A549 (cell line): ENCODE measurements around the gene SAMD10. TPM values are rescaled to one million over a fixed set of nuclear protein-coding genes. Genes with fewer than 3 reads are reported as not detected.

Experiments
- ATAC-seq, 2 experiments: fragments of 200-7000 bp in 1 of 2; fragments of >200 bp in 1 of 2; cut with Nextera tagmentation in 1 of 2; cut with Tn5 transposase in 1 of 2; 3 replicates each; pipeline versions ENCODE4 v1.8.0 to v1.9.1; 2018 to 2020; ENCODE audit warnings: mild to moderate bottlenecking in 1 of 2, moderate library complexity in 1 of 2
- CTCF ChIA-PET: fragments of 300-600 bp; sonication (Branson Sonifier 250); formaldehyde crosslinking; extraction: SDS; loops from one replicate; lab custom pipeline; 2021; ENCODE audit warnings: antibody characterized with exemption, inconsistent platforms; lab: Yijun Ruan, JAX
- POLR2A ChIA-PET: fragments of 350-600 bp; formaldehyde crosslinking; extraction: SDS; loops from one replicate; lab custom pipeline; 2021; ENCODE audit warnings: antibody characterized with exemption, inconsistent platforms; lab: Yijun Ruan, JAX
- DNase-seq, 2 experiments: peaks; one replicate each; pipeline versions ENCODE4 v3.0.0 to v3.0.0-alpha.2; 2011 to 2016; ENCODE audit warnings: low read depth in 1 of 2, low spot score in 1 of 2
- FAIRE-seq: peaks from 2 replicates; lab custom pipeline; 2011; peaks lifted over from hg19 to GRCh38; lab: Jason Lieb, UNC
- H3K27ac ChIP-seq, 2 experiments: fragments of >200 bp; sonication (Bioruptor Twin); formaldehyde crosslinking; 3 replicates each; pipeline ENCODE4 v1.5.1; 2016 to 2017
- H3K4me1 ChIP-seq: fragments of >200 bp; sonication (Bioruptor Twin); formaldehyde crosslinking; 3 replicates; pipeline ENCODE4 v1.6.1; 2016
- H3K4me2 ChIP-seq: fragments of >200 bp; sonication (Bioruptor Twin); formaldehyde crosslinking; 3 replicates; pipeline ENCODE4 v1.6.1; 2016
- H3K4me3 ChIP-seq: fragments of >200 bp; sonication (Bioruptor Twin); formaldehyde crosslinking; 3 replicates; pipeline ENCODE4 v1.5.1; 2016
- H3K9me3 ChIP-seq: fragments of >200 bp; sonication (Bioruptor Twin); formaldehyde crosslinking; 3 replicates; pipeline ENCODE4 v1.6.1; 2016
- BHLHE40 ChIP-seq: IDR thresholded peaks from 2 replicates; pipeline ENCODE4 v1.6.1; 2012; ENCODE audit warnings: low read depth, low read length, inconsistent platforms
- CBX8 ChIP-seq: fragments of 200-600 bp; sonication (generic); IDR thresholded peaks from 2 replicates; pipeline ENCODE4 v1.6.1; 2016
- FOSL2 ChIP-seq, 2 experiments: fragments of 450-650 bp in 1 of 2; fragments of >200 bp in 1 of 2; sonication (Bioruptor Twin) in 1 of 2; formaldehyde crosslinking; IDR thresholded peaks; 2 replicates each; pipeline versions ENCODE4 v1.5.0 to v1.6.1; 2016 to 2020; ENCODE audit warnings: mild to moderate bottlenecking in 1 of 2, moderate library complexity in 1 of 2
- HEYL ChIP-seq: fragments of 250-450 bp; sonication (Bioruptor Pico); IDR thresholded peaks from 2 replicates; pipeline ENCODE4 v1.8.0; 2021; ENCODE audit warnings: mild to moderate bottlenecking, moderate library complexity
- HOXA7 ChIP-seq: fragments of 250-450 bp; sonication (Bioruptor Pico); IDR thresholded peaks from 2 replicates; pipeline ENCODE4 v1.5.0; 2020; ENCODE audit warnings: mild to moderate bottlenecking, moderate library complexity
- HOXB5 ChIP-seq: fragments of 250-450 bp; sonication (Bioruptor Pico); IDR thresholded peaks from 2 replicates; pipeline ENCODE4 v1.5.0; 2020; ENCODE audit warnings: mild to moderate bottlenecking, moderate library complexity
- JUNB ChIP-seq: fragments of >200 bp; sonication (Bioruptor Twin); formaldehyde crosslinking; IDR thresholded peaks from 2 replicates; pipeline ENCODE4 v1.6.1; 2016
- KDM1A ChIP-seq: fragments of 200-600 bp; sonication (generic); IDR thresholded peaks from 2 replicates; pipeline ENCODE4 v1.6.1; 2016; ENCODE audit warnings: low read depth, mild to moderate bottlenecking
- MAFK ChIP-seq: fragments of 450-650 bp; IDR thresholded peaks from 2 replicates; pipeline ENCODE4 v1.6.1; 2014; ENCODE audit not compliant: partially characterized antibody
- MYC ChIP-seq: IDR thresholded peaks from 2 replicates; pipeline ENCODE4 v1.6.1; 2012; ENCODE audit warnings: mild to moderate bottlenecking, inconsistent platforms, low read length, improper control_type of control experiment, borderline replicate concordance
- NPAS2 ChIP-seq: fragments of 250-450 bp; sonication (Bioruptor Pico); IDR thresholded peaks from 2 replicates; pipeline ENCODE4 v1.8.0; 2022; ENCODE audit warnings: mild to moderate bottlenecking, moderate library complexity, borderline replicate concordance
- RAD21 ChIP-seq, 2 experiments: fragments of >200 bp in 1 of 2; sonication (Bioruptor Twin) in 1 of 2; formaldehyde crosslinking in 1 of 2; IDR thresholded peaks in 1 of 2; conservative IDR thresholded peaks in 1 of 2; 2 replicates in 1 of 2; 3 replicates in 1 of 2; pipeline ENCODE4 v1.6.1; 2012 to 2018; ENCODE audit warnings: inconsistent platforms in 1 of 2
- ZNF302 ChIP-seq: fragments of 250-450 bp; sonication (Bioruptor Pico); IDR thresholded peaks from 2 replicates; pipeline ENCODE4 v1.9.0; 2021; ENCODE audit warnings: inconsistent platforms, mild to moderate bottlenecking, moderate library complexity
- WGBS: methylation state at CpG from one replicate; pipeline ENCODE4 v1.1.6; 2017; ENCODE audit errors: missing lambda C conversion rate; 5-methylcytosine and 5-hydroxymethylcytosine counted together
- polyA plus RNA-seq, 4 experiments: library from polyadenylated mRNA; depleted of rRNA in 3 of 4; stranded (reverse); fragments of >200 nt; fragmentation: RNase III in 1 of 4; extraction: RNeasy Plus Mini Kit Qiagen cat#74134 plus additional on column Dnase treatment in 1 of 4; gene quantifications; 2 replicates in 3 of 4; 3 replicates in 1 of 4; pipeline ENCODE4 v1.2.3, GENCODE V29; 2011 to 2017
- TF ChIP-seq, protein P1 (sequence below): fragments of >200 bp; sonication (Bioruptor Twin); formaldehyde crosslinking; IDR thresholded peaks from 3 replicates; pipeline ENCODE4 v1.6.1; 2016
- TF ChIP-seq, protein P2 (sequence below): fragments of 150-350 bp; IDR thresholded peaks from 2 replicates; pipeline ENCODE4 v1.6.1; 2014; ENCODE audit warnings: low read depth, mild to moderate bottlenecking, low read length

Gene SAMD10
- polyA plus RNA-seq, 2 of the 4 experiments (the other 2 are of a cell fraction), result not detected

DNA sequence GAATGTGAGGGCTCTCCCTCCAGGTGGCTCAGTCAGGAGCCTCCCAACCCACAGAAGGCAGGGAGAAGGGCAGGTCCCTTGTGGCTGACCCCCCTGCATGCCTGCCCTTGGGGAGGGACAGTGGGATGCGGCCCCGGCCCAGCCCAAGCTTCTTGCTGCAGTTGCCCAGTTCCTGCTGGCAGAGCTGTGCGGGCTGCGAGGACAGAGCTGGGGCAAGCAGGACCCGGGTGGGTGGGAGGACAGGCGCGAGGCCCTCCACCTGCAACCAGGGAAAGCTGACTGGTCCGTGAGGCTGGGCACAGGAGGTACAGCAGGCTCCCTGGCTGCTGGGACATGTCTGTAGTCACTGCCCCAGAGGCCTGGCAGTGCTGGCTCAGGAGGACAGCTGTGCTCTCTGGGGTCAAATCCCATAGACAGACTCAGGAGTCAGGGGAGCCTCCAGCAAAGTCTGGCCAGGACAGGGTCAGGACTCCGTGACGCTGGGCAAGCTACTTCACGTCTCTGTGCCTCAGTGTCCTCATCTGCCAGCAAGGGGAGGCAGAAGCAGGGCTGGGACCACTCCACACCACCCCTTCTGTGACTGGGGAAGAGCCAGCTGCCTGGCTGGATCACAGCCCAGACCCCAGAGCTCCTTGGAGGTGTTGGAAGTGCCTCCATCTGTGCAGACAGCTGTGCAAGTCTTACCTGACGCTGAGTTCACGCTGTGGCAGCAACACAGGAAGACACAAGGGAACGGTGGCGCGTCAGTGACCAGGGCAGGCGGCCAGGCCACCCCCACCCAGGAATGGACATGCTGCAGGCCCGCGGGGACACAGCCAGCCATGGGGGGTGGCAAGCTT is 36.3 kb downstream of the SAMD10 start:
- no peak overlapping the region for H3K4me3 ChIP-seq
- POLR2A ChIA-PET, result interaction anchor here (0.7 kb wide), 1 partner anchor 14 kb away, joined by 3 read pairs; no protein-coding TSS in a partner anchor
- no peak overlapping the region for H3K27ac ChIP-seq
- TF ChIP-seq, protein P1, sequence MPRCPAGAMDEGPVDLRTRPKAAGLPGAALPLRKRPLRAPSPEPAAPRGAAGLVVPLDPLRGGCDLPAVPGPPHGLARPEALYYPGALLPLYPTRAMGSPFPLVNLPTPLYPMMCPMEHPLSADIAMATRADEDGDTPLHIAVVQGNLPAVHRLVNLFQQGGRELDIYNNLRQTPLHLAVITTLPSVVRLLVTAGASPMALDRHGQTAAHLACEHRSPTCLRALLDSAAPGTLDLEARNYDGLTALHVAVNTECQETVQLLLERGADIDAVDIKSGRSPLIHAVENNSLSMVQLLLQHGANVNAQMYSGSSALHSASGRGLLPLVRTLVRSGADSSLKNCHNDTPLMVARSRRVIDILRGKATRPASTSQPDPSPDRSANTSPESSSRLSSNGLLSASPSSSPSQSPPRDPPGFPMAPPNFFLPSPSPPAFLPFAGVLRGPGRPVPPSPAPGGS, result no peak
- TF ChIP-seq JUNB (no peak), HOXA7 (CRISPR knock-in tag) (no peak), MYC (no peak)
- ATAC-seq (no peak), FAIRE-seq (no peak), DNase-seq (no peak)
- CTCF ChIA-PET, result interaction anchor here (0.8 to 1.9 kb wide), 7 partner anchors 9 to 405 kb away, joined by 3 to 12 read pairs (median 4); no protein-coding TSS in a partner anchor
- 93% methylated on average over 16 of the region's 19 CpGs for WGBS
- H3K4me2 ChIP-seq, result no peak overlapping the region
- H3K9me3 ChIP-seq, result no peaks in the 10 kb centered on the region
- H3K4me1 ChIP-seq, result peaks cover 5% of the 10 kb centered on the region; the same call in 1 of the 3 replicates

DNA sequence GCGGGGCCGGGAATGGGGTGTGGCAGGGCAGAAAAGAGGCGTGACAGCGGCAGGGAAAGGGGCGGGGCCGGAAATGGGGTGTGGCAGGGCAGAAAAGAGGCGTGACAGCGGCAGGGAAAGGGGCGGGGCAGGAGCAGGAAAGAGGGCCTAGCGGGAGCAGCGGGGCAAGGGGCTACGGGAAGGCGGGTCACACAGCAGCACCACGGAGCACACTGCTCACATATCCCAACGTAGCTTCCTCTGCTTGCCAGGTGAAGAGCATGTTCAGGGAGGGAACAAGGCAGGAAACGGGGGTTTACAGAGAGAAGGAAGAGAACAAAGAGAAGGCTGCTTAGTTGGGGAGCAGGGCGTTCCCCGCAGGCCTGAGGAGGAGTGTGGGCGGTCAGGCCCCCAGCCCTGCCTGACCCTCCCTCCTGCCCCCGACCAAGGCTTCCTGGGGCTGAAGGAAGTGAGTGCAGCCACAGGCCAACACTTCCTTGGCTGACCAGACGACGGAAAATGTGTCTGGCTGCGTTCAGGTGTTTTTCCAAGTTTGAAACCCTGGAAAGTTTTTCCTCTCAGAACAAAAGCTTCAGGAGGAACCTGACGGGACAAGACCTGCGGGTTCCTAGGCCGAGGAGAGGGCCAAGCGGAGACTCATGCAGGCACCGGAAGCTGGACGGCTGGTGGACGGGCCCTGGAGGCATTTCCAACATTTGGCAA is 37.0 kb downstream of the SAMD10 start:
- peaks cover 5% of the 10 kb centered on the region; the same call in 1 of the 3 replicates for H3K4me1 ChIP-seq
- H3K4me3 ChIP-seq, result no peak overlapping the region
- FAIRE-seq, result no peak
- POLR2A ChIA-PET, result no interaction called here
- 76% methylated on average over 26 of the region's 30 CpGs for WGBS
- TF ChIP-seq NPAS2 (no peak), MAFK (no peak), HEYL (no peak), BHLHE40 (no peak), ZNF302 (CRISPR knock-in tag) (no peak)
- TF ChIP-seq, all 56 proteins: peak for 0
- no peaks in the 10 kb centered on the region for H3K9me3 ChIP-seq
- 0 out of 6 replicates have a peak overlapping the region, but pooled peaks of 1 of the 2 experiments have one; percentile 16 for H3K27ac ChIP-seq
- DNase-seq, result peak in 1 of 2 experiments; percentile 52
- peak in 1 of 2 experiments; percentile 6; a peak in 1 of 6 replicates for ATAC-seq
- CTCF ChIA-PET, result interaction anchor here (1.1 to 1.9 kb wide), 4 partner anchors 10 to 404 kb away, joined by 3 to 12 read pairs (median 6); no protein-coding TSS in a partner anchor
- no peak overlapping the region for H3K4me2 ChIP-seq

DNA sequence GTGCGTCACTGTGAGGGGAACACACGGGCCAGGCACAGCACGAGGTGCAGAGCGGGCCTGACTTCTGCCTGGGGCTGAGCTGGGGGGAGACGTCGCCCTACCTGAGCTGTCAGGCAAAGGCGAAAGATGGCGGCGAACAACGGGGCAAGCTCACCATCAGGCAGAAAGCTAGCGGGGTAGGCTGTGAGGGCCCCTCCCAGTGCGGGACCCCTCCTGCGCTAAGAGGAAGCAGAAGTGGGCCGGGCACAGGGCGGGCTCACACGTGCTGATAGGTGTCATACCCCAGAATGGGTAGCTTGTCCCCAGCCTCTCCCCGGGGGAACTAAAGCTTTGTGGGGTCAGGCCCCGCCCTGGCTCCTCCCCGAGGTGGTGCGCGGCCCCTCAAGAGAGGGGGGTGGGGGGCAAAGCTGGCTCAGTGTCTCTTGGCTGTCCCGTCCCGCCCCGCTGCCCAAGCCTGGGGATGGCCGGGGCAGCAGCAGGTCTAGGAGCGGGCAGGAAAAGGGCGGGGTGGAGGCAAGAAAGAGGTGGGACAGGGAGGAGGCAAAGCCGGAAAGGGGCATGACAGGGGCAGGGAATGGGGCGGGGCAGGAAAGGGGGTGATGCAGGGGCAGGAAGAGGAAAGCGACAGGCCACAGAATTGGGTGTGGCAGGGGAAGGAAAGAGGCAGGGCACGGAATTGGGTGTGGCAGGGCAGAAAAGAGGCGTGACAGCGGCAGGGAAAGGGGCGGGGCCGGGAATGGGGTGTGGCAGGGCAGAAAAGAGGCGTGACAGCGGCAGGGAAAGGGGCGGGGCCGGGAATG is 38.0 kb downstream of the SAMD10 start:
- WGBS, result 92% methylated on average over 27 of the region's 39 CpGs
- FAIRE-seq, result no peak
- ChIA-PET POLR2A (no interaction called here), CTCF (no interaction called here)
- H3K4me3 ChIP-seq, result no peak overlapping the region
- H3K4me2 ChIP-seq, result no peak overlapping the region
- TF ChIP-seq HOXB5 (no peak), CBX8 (no peak), RAD21 (conservative IDR thresholded peaks at IDR 0.05 in 1 of 2, IDR thresholded peaks at IDR 0.05 in 1 of 2) (no peak), HEYL (no peak), HOXA7 (CRISPR knock-in tag) (no peak), KDM1A (no peak), MAFK (no peak), FOSL2 (IDR thresholded peaks at IDR 0.05) (no peak), FOSL2 (CRISPR knock-in tag; IDR thresholded peaks at IDR 0.05) (no peak)
- TF ChIP-seq, protein P2, sequence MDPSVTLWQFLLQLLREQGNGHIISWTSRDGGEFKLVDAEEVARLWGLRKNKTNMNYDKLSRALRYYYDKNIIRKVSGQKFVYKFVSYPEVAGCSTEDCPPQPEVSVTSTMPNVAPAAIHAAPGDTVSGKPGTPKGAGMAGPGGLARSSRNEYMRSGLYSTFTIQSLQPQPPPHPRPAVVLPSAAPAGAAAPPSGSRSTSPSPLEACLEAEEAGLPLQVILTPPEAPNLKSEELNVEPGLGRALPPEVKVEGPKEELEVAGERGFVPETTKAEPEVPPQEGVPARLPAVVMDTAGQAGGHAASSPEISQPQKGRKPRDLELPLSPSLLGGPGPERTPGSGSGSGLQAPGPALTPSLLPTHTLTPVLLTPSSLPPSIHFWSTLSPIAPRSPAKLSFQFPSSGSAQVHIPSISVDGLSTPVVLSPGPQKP, result no peak
- TF ChIP-seq, all 56 proteins: peak for 0
- H3K9me3 ChIP-seq, result no peaks in the 10 kb centered on the region
- no peak overlapping the region for H3K27ac ChIP-seq
- peak in 1 of 2 experiments; percentile 17; a peak in 3 of 6 replicates for ATAC-seq
- DNase-seq, result peak in 1 of 2 experiments; percentile 58
- peaks cover 5% of the 10 kb centered on the region; the same call in 1 of the 3 replicates for H3K4me1 ChIP-seq
